ENCODE results near the gene GDF15.
A peak's percentile ranks its signal among the peaks of the same experiment; 100 is the strongest.

The GDF15 gene

GRCh38 chr19:18432275-18433014 lies 46.5 kb downstream of the GDF15 start:
- DNase-seq = no peak

- peak; percentile 72 for DNase-seq
Measured at GRCh38 chr19:18433015-18433691, 47.2 kb downstream of the GDF15 start.

GRCh38 chr19:18433735-18434398 lies 47.9 kb downstream of the GDF15 start:
- DNase-seq = peak; percentile 64

- DNase-seq = no peak
Measured at GRCh38 chr19:18434411-18435175, 48.6 kb downstream of the GDF15 start.

- no peak for DNase-seq
Measured at GRCh38 chr19:18435178-18435841, 49.4 kb downstream of the GDF15 start.

- DNase-seq = no peak
Measured at GRCh38 chr19:18435842-18436670, 50.1 kb downstream of the GDF15 start.

GRCh38 chr19:18436671-18437490 lies 50.9 kb downstream of the GDF15 start:
- peak; percentile 86 for DNase-seq

GRCh38 chr19:18437491-18438330 lies 51.8 kb downstream of the GDF15 start, which contains the start of gene ISYNA1:
ISYNA1 (minus strand) TSS chr19:18438133; CDS start chr19:18437979, 154 bp downstream.
- peak; percentile 76 for DNase-seq

GRCh38 chr19:18438331-18439024 lies 52.5 kb downstream of the GDF15 start:
- DNase-seq = peak; percentile 69
